Activated CD4-positive, alpha-beta memory T cell treated with anti-CD3 and anti-CD28 coated beads for 36 hours (primary cell): ENCODE results near the gene SIGLEC11. TPM values are rescaled to one million over a fixed set of nuclear protein-coding genes. Genes with fewer than 3 reads are reported as not detected.

Experiments
- CTCF ChIA-PET: fragments of 350-600 bp; sonication (Branson Sonifier 250); formaldehyde crosslinking; loops from one replicate; lab custom pipeline; 2021; ENCODE audit warnings: antibody characterized with exemption, inconsistent platforms; lab: Charles Lee
- POLR2A ChIA-PET: fragments of 350-600 bp; sonication (Branson Sonifier 250); formaldehyde crosslinking; loops from one replicate; lab custom pipeline; 2021; ENCODE audit warnings: antibody characterized with exemption; lab: Charles Lee
- DNase-seq: peaks from one replicate; pipeline ENCODE4 v3.0.0-alpha.2; 2020
- H3K27ac Mint-ChIP-seq: one replicate; pipeline ENCODE4 v1.8.0; 2021; ENCODE audit warnings: mixed read lengths
- H3K27me3 Mint-ChIP-seq: one replicate; pipeline ENCODE4 v1.8.0; 2021; ENCODE audit warnings: mixed read lengths
- H3K36me3 Mint-ChIP-seq: one replicate; pipeline ENCODE4 v1.8.0; 2021; ENCODE audit warnings: mixed read lengths
- H3K4me1 Mint-ChIP-seq: one replicate; pipeline ENCODE4 v1.8.0; 2021; ENCODE audit warnings: low read depth, mixed read lengths
- H3K4me3 Mint-ChIP-seq: one replicate; pipeline ENCODE4 v1.8.0; 2021; ENCODE audit warnings: mild to moderate bottlenecking, mixed read lengths
- H3K9me3 Mint-ChIP-seq: one replicate; pipeline ENCODE4 v1.8.0; 2021; ENCODE audit warnings: mixed read lengths
- intact Hi-C: fragments of 100-400 bp; cut with micrococcal nuclease; formaldehyde crosslinking; loops from one replicate; pipeline ENCODE4 v1.15.1; 2023
- total RNA-seq, 2 experiments: library from RNA; stranded (reverse); gene quantifications; one replicate each; pipeline ENCODE4 v1.2.3, GENCODE V29; 2021

The SIGLEC11 gene
- total RNA-seq, 2 experiments from 2014 or later, result not detected

GRCh38 chr19:49908480-49909420, 52.2 kb downstream of the SIGLEC11 start:
- peaks cover 78% of the 10 kb centered on the region for H3K4me1 Mint-ChIP-seq
- H3K4me3 Mint-ChIP-seq, result no peak overlapping the region
- no peaks in the 10 kb centered on the region for H3K9me3 Mint-ChIP-seq
- H3K27me3 Mint-ChIP-seq, result no peaks in the 10 kb centered on the region
- intact Hi-C loops, result no loop called here
- no peak for DNase-seq
- CTCF ChIA-PET, result interaction anchor here (0.6 kb wide), 1 partner anchor 62 kb away, joined by 3 read pairs; no protein-coding TSS in a partner anchor
- H3K27ac Mint-ChIP-seq, result peak overlapping the region; percentile 72
- POLR2A ChIA-PET, result interaction anchor here (1.0 to 1.9 kb wide), 3 partner anchors 11 to 19 kb away, joined by 4 to 7 read pairs (median 5); no protein-coding TSS in a partner anchor
- peaks cover 66% of the 10 kb centered on the region for H3K36me3 Mint-ChIP-seq

- Mint-ChIP-seq H3K4me3 (no peak overlapping the region), H3K4me1 (peaks cover 76% of the 10 kb centered on the region), H3K36me3 (peaks cover 58% of the 10 kb centered on the region), H3K9me3 (no peaks in the 10 kb centered on the region), H3K27me3 (no peaks in the 10 kb centered on the region), H3K27ac (peak overlapping the region; percentile 72)
- CTCF ChIA-PET, result interaction anchor here (0.6 kb wide), 1 partner anchor 61 kb away, joined by 3 read pairs; no protein-coding TSS in a partner anchor
- peak; percentile 22 for DNase-seq
- POLR2A ChIA-PET, result interaction anchor here (1.5 to 1.9 kb wide), 3 partner anchors 10 to 20 kb away, joined by 4 to 7 read pairs (median 5); no protein-coding TSS in a partner anchor
- intact Hi-C loops, result no loop called here
These were observed 53.1 kb downstream of the SIGLEC11 start for GRCh38 chr19:49907745-49908446.

GRCh38 chr19:49906879-49907564, 54.0 kb downstream of the SIGLEC11 start:
- Mint-ChIP-seq H3K9me3 (no peaks in the 10 kb centered on the region), H3K27ac (peak overlapping the region; percentile 72), H3K4me3 (no peak overlapping the region), H3K36me3 (peaks cover 52% of the 10 kb centered on the region), H3K4me1 (peaks cover 69% of the 10 kb centered on the region), H3K27me3 (no peaks in the 10 kb centered on the region)
- no peak for DNase-seq
- intact Hi-C loops, result no loop called here
- ChIA-PET CTCF (no interaction called here), POLR2A (interaction anchor here (0.8 to 1.9 kb wide), 3 partner anchors 9 to 21 kb away, joined by 3 to 5 read pairs (median 4); no protein-coding TSS in a partner anchor)

- H3K9me3 Mint-ChIP-seq, result no peaks in the 10 kb centered on the region
- H3K36me3 Mint-ChIP-seq, result peaks cover 33% of the 10 kb centered on the region
- ChIA-PET CTCF (no interaction called here), POLR2A (no interaction called here)
- H3K4me3 Mint-ChIP-seq, result no peak overlapping the region
- H3K4me1 Mint-ChIP-seq, result peaks cover 49% of the 10 kb centered on the region
- peak overlapping the region; percentile 49 for H3K27ac Mint-ChIP-seq
- intact Hi-C loops, result no loop called here
- H3K27me3 Mint-ChIP-seq, result no peaks in the 10 kb centered on the region
- no peak for DNase-seq
These were observed 56.8 kb downstream of the SIGLEC11 start for GRCh38 chr19:49904136-49904535.

Other genes starting within 250 kb of the SIGLEC11 start
- under 1 TPM; 0.40 to 0.63 TPM for gene TSKS, start 197.9 kb downstream of the SIGLEC11 start, total RNA-seq
- 10 to 100 TPM; 86.0 to 88.4 TPM for gene AP2A1, start 194.2 kb downstream of the SIGLEC11 start, total RNA-seq
- gene FUZ, start 147.9 kb downstream of the SIGLEC11 start, total RNA-seq, result 10 to 100 TPM; 15.2 to 16.2 TPM
- 10 to 100 TPM; 45.6 to 50.2 TPM for gene MED25, start 142.9 kb downstream of the SIGLEC11 start, total RNA-seq
- gene PTOV1, start 110.0 kb downstream of the SIGLEC11 start, total RNA-seq, result 100 to 1,000 TPM; 105 to 108 TPM
- gene PNKP, start 93.6 kb downstream of the SIGLEC11 start, total RNA-seq, result 10 to 100 TPM; 88.7 to 98.6 TPM
- 10 to 100 TPM; 19.6 TPM for gene AKT1S1, start 83.8 kb downstream of the SIGLEC11 start, total RNA-seq
- gene TBC1D17, start 83.5 kb downstream of the SIGLEC11 start, total RNA-seq, result 10 to 100 TPM; 32.5 to 34.7 TPM
- 100 to 1,000 TPM; 108 to 111 TPM for gene IL4I1, start 64.3 kb downstream of the SIGLEC11 start, total RNA-seq
- gene ATF5, start 32.0 kb downstream of the SIGLEC11 start, total RNA-seq, result 10 to 100 TPM; 24.5 to 25.8 TPM
- 100 to 1,000 TPM; 160 to 171 TPM for gene NUP62, start 31.7 kb downstream of the SIGLEC11 start, total RNA-seq
- 10 to 100 TPM; 54.4 to 55.8 TPM for gene VRK3, start 64.2 kb upstream of the SIGLEC11 start, total RNA-seq
- gene ZNF473, start 64.8 kb upstream of the SIGLEC11 start, total RNA-seq, result 10 to 100 TPM in 1 of 2 experiments, 1 to 10 TPM in 1; 9.0 to 10.3 TPM
- not detected for gene IZUMO2, start 202.1 kb upstream of the SIGLEC11 start, total RNA-seq
- not detected for gene MYH14, start 242.4 kb upstream of the SIGLEC11 start, total RNA-seq